K562 (cell line): ENCODE measurements around the gene CCT7. TPM values are rescaled to one million over a fixed set of nuclear protein-coding genes. Genes with fewer than 3 reads are reported as not detected.

Experiments
- ATAC-seq: fragments of 200-7000 bp; cut with Tn5 transposase; 3 replicates; pipeline ENCODE4 v1.9.1; 2020; ENCODE audit warnings: moderate library complexity
- BruUV-seq: library from RNA; stranded (reverse); fragments of 400-500 nt; replicated peaks from 2 replicates; lab custom pipeline; 2021; lab: Mats Ljungman, UMichigan
- CTCF ChIA-PET: fragments of 300-600 bp; formaldehyde crosslinking; extraction: SDS; loops from one replicate; lab custom pipeline; 2021; ENCODE audit warnings: low intra/inter-chr PET ratio; lab: Yijun Ruan, JAX
- POLR2A ChIA-PET: fragments of 300-600, 350-650 bp; sonication (Branson Sonifier 250); formaldehyde crosslinking; extraction: SDS; loops from one replicate; lab custom pipeline; 2021; ENCODE audit warnings: antibody characterized with exemption, inconsistent platforms; lab: Yijun Ruan, JAX
- DNase-seq, 4 experiments: peaks; one replicate each; pipeline versions ENCODE4 v3.0.0 to v3.0.0-alpha.2; 2011 to 2018; ENCODE audit warnings: low spot score in 3 of 4, mixed read lengths in 3 of 4; ENCODE audit errors: extremely low read depth in 1 of 4
- FAIRE-seq: peaks from 2 replicates; lab custom pipeline; 2011; peaks lifted over from hg19 to GRCh38; lab: Jason Lieb, UNC
- H2AFZ ChIP-seq: 2 replicates; pipeline ENCODE4 v1.6.0; 2011; ENCODE audit warnings: low read depth, low read length, control low read depth, inconsistent platforms
- H3K27ac ChIP-seq: fragments of 200-600 bp; 3 replicates; pipeline ENCODE4 v1.8.0; 2011; ENCODE audit warnings: low read depth, mild to moderate bottlenecking, control low read depth, inconsistent platforms, low read length, moderate library complexity, mixed read lengths; ENCODE audit errors: extremely low read depth
- H3K27me3 ChIP-seq, 2 experiments: fragments of 300-600 bp in 1 of 2; 2 replicates in 1 of 2; 3 replicates in 1 of 2; pipeline versions ENCODE4 v1.6.0 to v1.8.0; 2011; ENCODE audit warnings: inconsistent platforms in 2 of 2, low read length in 2 of 2, mild to moderate bottlenecking in 1 of 2, mixed read lengths in 1 of 2, moderate library complexity in 1 of 2; ENCODE audit not compliant: control insufficient read depth in 2 of 2, insufficient read depth in 2 of 2
- H3K36me3 ChIP-seq: fragments of 300-600 bp; 3 replicates; pipeline ENCODE4 v1.8.0; 2011; ENCODE audit warnings: mild to moderate bottlenecking, low read length, inconsistent platforms; ENCODE audit not compliant: control insufficient read depth, insufficient read depth
- H3K4me1 ChIP-seq, 2 experiments: fragments of 200-600 bp in 1 of 2; replicated peaks in 1 of 2; 2 replicates in 1 of 2; 3 replicates in 1 of 2; pipeline versions ENCODE4 v1.5.1 to v1.8.0; 2011; ENCODE audit warnings: inconsistent platforms in 2 of 2, low read length in 2 of 2, mild to moderate bottlenecking in 1 of 2, mixed read lengths in 1 of 2, moderate library complexity in 1 of 2; ENCODE audit not compliant: control insufficient read depth in 2 of 2, insufficient read depth in 2 of 2
- H3K4me2 ChIP-seq: 2 replicates; pipeline ENCODE4 v1.6.1; 2011; ENCODE audit warnings: low read length, control low read depth, inconsistent platforms, mixed read lengths; ENCODE audit not compliant: insufficient read depth
- H3K4me3 ChIP-seq: fragments of 200-600 bp; sonication (generic), shearing (Covaris generic); 2 replicates; pipeline ENCODE4 v1.5.1; 2016; ENCODE audit warnings: control low read depth, inconsistent platforms
- H3K79me2 ChIP-seq: fragments of 200-600 bp; 3 replicates; pipeline ENCODE4 v1.8.0; 2011; ENCODE audit warnings: low read length, inconsistent platforms; ENCODE audit not compliant: control insufficient read depth, insufficient read depth
- H3K9ac ChIP-seq, 2 experiments: 2 replicates each; pipeline versions ENCODE4 v1.6.0 to v1.6.1; 2011; ENCODE audit warnings: low read depth in 2 of 2, low read length in 2 of 2, control low read depth in 1 of 2, inconsistent platforms in 1 of 2, mild to moderate bottlenecking in 1 of 2, mixed read lengths in 1 of 2; ENCODE audit not compliant: insufficient read depth in 1 of 2
- H3K9me1 ChIP-seq: one replicate; pipeline ENCODE4 v1.6.0; 2011; ENCODE audit warnings: inconsistent platforms, mild to moderate bottlenecking, low read length, moderate library complexity; ENCODE audit not compliant: control insufficient read depth, insufficient read depth
- H3K9me3 ChIP-seq: replicated peaks from 2 replicates; pipeline ENCODE4 v1.5.1; 2011; ENCODE audit warnings: low read depth, low read length, inconsistent platforms; ENCODE audit not compliant: control insufficient read depth, insufficient read depth
- H4K20me1 ChIP-seq: replicated peaks from 2 replicates; pipeline ENCODE4 v1.6.1; 2011; ENCODE audit warnings: low read length, inconsistent platforms, mixed read lengths; ENCODE audit not compliant: control insufficient read depth, insufficient read depth
- CXXC5 ChIP-seq: fragments of 250-450 bp; sonication (Bioruptor Pico); IDR thresholded peaks from 2 replicates; pipeline ENCODE4 v1.8.0; 2022; ENCODE audit warnings: inconsistent platforms, mild to moderate bottlenecking, moderate library complexity
- GTF2E2 ChIP-seq: fragments of 200-800 bp; sonication (Bioruptor generic); IDR thresholded peaks from 2 replicates; pipeline ENCODE4 v1.6.1; 2016; ENCODE audit warnings: missing genetic modification characterization, missing compliant biosample characterization
- HLTF ChIP-seq: fragments of 450-650 bp; IDR thresholded peaks from 2 replicates; pipeline ENCODE4 v1.6.1; 2016
- L3MBTL2 ChIP-seq: fragments of 450-650 bp; IDR thresholded peaks from 2 replicates; pipeline ENCODE4 v1.6.1; 2016; ENCODE audit warnings: mild to moderate bottlenecking, moderate library complexity
- MYBL2 ChIP-seq, 2 experiments: fragments of 450-650 bp in 1 of 2; sonication (generic) in 1 of 2; formaldehyde crosslinking in 1 of 2; IDR thresholded peaks; 2 replicates each; pipeline versions ENCODE4 v1.6.1 to v1.8.1; 2017 to 2022; ENCODE audit warnings: borderline replicate concordance in 1 of 2, inconsistent platforms in 1 of 2, low read depth in 1 of 2, mild to moderate bottlenecking in 1 of 2, missing genetic modification reagents in 1 of 2, moderate library complexity in 1 of 2
- NCOA1 ChIP-seq: fragments of 450-650 bp; IDR thresholded peaks from 2 replicates; pipeline ENCODE4 v1.6.1; 2016; ENCODE audit warnings: low read depth
- POU5F1 ChIP-seq: fragments of 150-350 bp; IDR thresholded peaks from 2 replicates; pipeline ENCODE4 v1.6.1; 2014; ENCODE audit warnings: borderline replicate concordance, low read length, low read depth, mild to moderate bottlenecking; ENCODE audit not compliant: partially characterized antibody
- SIN3B ChIP-seq: fragments of 450-650 bp; IDR thresholded peaks from 2 replicates; pipeline ENCODE4 v1.6.1; 2017; ENCODE audit warnings: low read depth, mild to moderate bottlenecking, moderate library complexity
- SUPT5H ChIP-seq: fragments of 450-650 bp; IDR thresholded peaks from 2 replicates; pipeline ENCODE4 v1.6.1; 2016
- TAF1 ChIP-seq: IDR thresholded peaks from 2 replicates; pipeline ENCODE4 v1.6.1; 2011; ENCODE audit warnings: mild to moderate bottlenecking, low read length, moderate library complexity; ENCODE audit not compliant: insufficient read depth, control insufficient read depth, severe bottlenecking; ENCODE audit errors: extremely low read depth
- TOE1 ChIP-seq, 2 experiments: fragments of 450-650 bp in 1 of 2; sonication (generic) in 1 of 2; formaldehyde crosslinking in 1 of 2; IDR thresholded peaks; 2 replicates each; pipeline versions ENCODE4 v1.7.1 to v1.8.0; 2016 to 2022; ENCODE audit warnings: borderline replicate concordance in 2 of 2, mild to moderate bottlenecking in 2 of 2, antibody characterized with exemption in 1 of 2, inconsistent platforms in 1 of 2, low read depth in 1 of 2, missing genetic modification reagents in 1 of 2, moderate library complexity in 1 of 2
- ZFP1 ChIP-seq: fragments of 450-650 bp; formaldehyde crosslinking; IDR thresholded peaks from 2 replicates; pipeline ENCODE4 v1.4.0; 2020; ENCODE audit warnings: mild to moderate bottlenecking, mixed read lengths
- ZNF12 ChIP-seq: sonication (generic); formaldehyde crosslinking; IDR thresholded peaks from 2 replicates; pipeline ENCODE4 v1.4.0; 2020; ENCODE audit warnings: mild to moderate bottlenecking, missing genetic modification reagents
- ZNF143 ChIP-seq: sonication (generic); formaldehyde crosslinking; IDR thresholded peaks from 2 replicates; pipeline ENCODE4 v1.9.0; 2022; ENCODE audit warnings: mild to moderate bottlenecking, missing genetic modification reagents
- ZNF431 ChIP-seq: sonication (generic); formaldehyde crosslinking; IDR thresholded peaks from 2 replicates; pipeline ENCODE4 v1.8.0; 2022; ENCODE audit warnings: mild to moderate bottlenecking, missing genetic modification reagents
- ZNF668 ChIP-seq: fragments of 250-450 bp; sonication (Bioruptor Pico); IDR thresholded peaks from 2 replicates; pipeline ENCODE4 v1.8.0; 2022; ENCODE audit warnings: mild to moderate bottlenecking, inconsistent platforms
- WGBS: fragments of 100-300 bp; shearing (Covaris generic); methylation state at CpG from one replicate; pipeline ENCODE4 v1.1.6; 2016; ENCODE audit warnings: low coverage, mixed read lengths; ENCODE audit not compliant: insufficient coverage; ENCODE audit errors: missing lambda C conversion rate; 5-methylcytosine and 5-hydroxymethylcytosine counted together
- in situ Hi-C: fragments of 300-500 bp; cut with MboI; formaldehyde crosslinking; loops from 4 replicates; pipeline ENCODE4 v1.15.0; 2018; ENCODE audit warnings: inconsistent platforms, mixed read lengths
- intact Hi-C: fragments of 100-400 bp; cut with micrococcal nuclease; formaldehyde crosslinking; loops from 2 replicates; pipeline ENCODE4 v1.14.2; 2022
- polyA plus RNA-seq, 8 experiments: library from polyadenylated mRNA; depleted of rRNA in 4 of 8; stranded (reverse) in 5 of 8; unstranded in 3 of 8; fragments of >200 nt; fragmentation: Nextera tagmentation in 2 of 8; fragmentation: Illumina TruSeq in 1 of 8; extraction: Ambion mirVana in 2 of 8; extraction: Trizol in 1 of 8; gene quantifications; 2 replicates each; pipeline versions ENCODE4 v1.2.1 to v1.2.3, GENCODE V29; 2011 to 2014; ENCODE audit warnings: inconsistent platforms in 1 of 8, missing spikeins in 1 of 8
- total RNA-seq, 7 experiments: library from RNA; depleted of rRNA in 6 of 7; stranded (reverse); fragments of >200 nt in 6 of 7; fragmentation: Illumina TruSeq in 2 of 7; extraction: Trizol in 2 of 7; gene quantifications; 2 replicates each; pipeline versions ENCODE4 v1.2.1 to v1.2.3, GENCODE V29; 2011 to 2021; ENCODE audit warnings: low replicate concordance in 1 of 7
- TF ChIP-seq, protein P1 (sequence below): fragments of 250-450 bp; sonication (Bioruptor Pico); IDR thresholded peaks from 2 replicates; pipeline ENCODE4 v1.8.0; 2022; ENCODE audit warnings: moderate library complexity, mild to moderate bottlenecking, inconsistent platforms
- TF ChIP-seq, protein P2 (sequence below): conservative IDR thresholded peaks from 2 replicates; pipeline ENCODE4 v1.6.1; 2011; ENCODE audit warnings: low read depth, mild to moderate bottlenecking, low read length; ENCODE audit not compliant: control insufficient read depth

Gene CCT7
- total and polyA plus RNA-seq, 9 of the 15 experiments (the other 6 are each of a cell fraction or from before 2014, with no cell fraction given) = 326 to 856 (median 638) TPM

- Histone ChIP-seq H3K9me1 (no peaks in the 10 kb centered on the region), H3K4me3 (peak within 1 kb of the TSS; percentile 92), H3K9ac (peak within 1 kb of the TSS; percentile 75 to 94), H3K4me2 (peak within 1 kb of the TSS; percentile 94), H4K20me1 (no peaks in the 10 kb centered on the region), H3K9me3 (no peaks in the 10 kb centered on the region), H2AFZ (peak within 1 kb of the TSS; percentile 96), H3K79me2 (peaks cover 39% of the 10 kb centered on the region), H3K36me3 (peaks cover 9% of the 10 kb centered on the region; the same call in 2 of the 3 replicates), H3K27me3 (no peaks in the 10 kb centered on the region), H3K27ac (peak within 1 kb of the TSS; percentile 78), H3K4me1 (peaks cover 15 to 23% of the 10 kb centered on the region in 2 experiments; a peak in 4 of 5 replicates)
- WGBS = under 1% methylated on average over 55 of the region's 64 CpGs
- in situ Hi-C loops = no loop called here
- ATAC-seq (peak; percentile 92), DNase-seq (peak; percentile 93 to 96 (median 93)), FAIRE-seq (peak; percentile 95)
- ChIA-PET CTCF (interaction anchor here (0.9 kb wide), 1 partner anchor 129 kb away, joined by 3 read pairs; no protein-coding TSS in a partner anchor), POLR2A (interaction anchor here (0.8 to 2.0 kb wide), 6 partner anchors 10 to 41 kb away, joined by 3 to 13 read pairs (median 6); partner anchors contain the start of genes CCT7 and PRADC1)
- intact Hi-C loops = loop anchor here (1.0 kb wide), 1 partner anchor 19 kb away; the partner anchor contains the start of gene PRADC1
- TSS peak; percentile 54 for BruUV-seq
- TF ChIP-seq ZNF668 (CRISPR knock-in tag) (no peak), ZNF12 (CRISPR knock-in tag) (peak; percentile 54; the same call in 1 of the 2 replicates), HLTF (no peak), TAF1 (peak; percentile 72), POU5F1 (no peak), L3MBTL2 (peak; percentile 36; the same call in 1 of the 2 replicates), ZNF143 (CRISPR knock-in tag) (no peak), ZNF431 (CRISPR knock-in tag) (0 out of 2 replicates have a peak, but pooled peaks have one; percentile 21), ZFP1 (CRISPR knock-in tag) (no peak), GTF2E2 (tag) (peak; percentile 43; the same call in 1 of the 2 replicates), NCOA1 (no peak), SIN3B (peak; percentile 73), MYBL2 (IDR thresholded peaks at IDR 0.05; ENCODE audit: low read depth) (no peak), MYBL2 (CRISPR knock-in tag; IDR thresholded peaks at IDR 0.05; ENCODE audit: borderline replicate concordance) (no peak), SUPT5H (peak; percentile 76), CXXC5 (peak; percentile 76), TOE1 (IDR thresholded peaks at IDR 0.05; ENCODE audit: borderline replicate concordance) (0 out of 2 replicates have a peak, but pooled peaks have one; percentile 31), TOE1 (CRISPR knock-in tag; IDR thresholded peaks at IDR 0.05; ENCODE audit: borderline replicate concordance, low read depth) (no peak)
- TF ChIP-seq, protein P1, sequence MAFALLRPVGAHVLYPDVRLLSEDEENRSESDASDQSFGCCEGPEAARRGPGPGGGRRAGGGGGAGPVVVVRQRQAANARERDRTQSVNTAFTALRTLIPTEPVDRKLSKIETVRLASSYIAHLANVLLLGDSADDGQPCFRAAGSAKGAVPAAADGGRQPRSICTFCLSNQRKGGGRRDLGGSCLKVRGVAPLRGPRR (CRISPR knock-in tag) = no peak
- TF ChIP-seq, protein P2, sequence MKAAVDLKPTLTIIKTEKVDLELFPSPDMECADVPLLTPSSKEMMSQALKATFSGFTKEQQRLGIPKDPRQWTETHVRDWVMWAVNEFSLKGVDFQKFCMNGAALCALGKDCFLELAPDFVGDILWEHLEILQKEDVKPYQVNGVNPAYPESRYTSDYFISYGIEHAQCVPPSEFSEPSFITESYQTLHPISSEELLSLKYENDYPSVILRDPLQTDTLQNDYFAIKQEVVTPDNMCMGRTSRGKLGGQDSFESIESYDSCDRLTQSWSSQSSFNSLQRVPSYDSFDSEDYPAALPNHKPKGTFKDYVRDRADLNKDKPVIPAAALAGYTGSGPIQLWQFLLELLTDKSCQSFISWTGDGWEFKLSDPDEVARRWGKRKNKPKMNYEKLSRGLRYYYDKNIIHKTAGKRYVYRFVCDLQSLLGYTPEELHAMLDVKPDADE = peak; percentile 94
Observed at GRCh38 chr2:73214120-73215035, 19.7 kb upstream of the CCT7 start, which contains the start of gene SMYD5. Gene SMYD5 (plus strand): TSS chr2:73214245. CDS start chr2:73214267, 22 bp downstream.
